ENCODE data around the gene PDE4C.

GRCh38 chr19:18198374-18198773 is 27.9 kb downstream of the PDE4C start:
- TF ChIP-seq EP300 (IDR thresholded peaks at IDR 0.05) (no peak), POLR2A (IDR thresholded peaks at IDR 0.05) (no peak)
